GM21367 (cell line): ENCODE data around the gene CD72.
"Not testable (repeated sequence)": the region's sequence is repeated elsewhere in the genome, so short reads cannot be mapped to it uniquely, and the experiment has no call there.

Source experiments
- ATAC-seq: cut with Tn5 transposase; IDR thresholded peaks from one replicate; pipeline ENCODE4 v1.9.1; 2021; ENCODE audit not compliant: unreplicated experiment

Gene CD72

GRCh38 chr9:35616681-35617459 is 1.3 kb downstream of the CD72 start:
- no peak for ATAC-seq

DNA sequence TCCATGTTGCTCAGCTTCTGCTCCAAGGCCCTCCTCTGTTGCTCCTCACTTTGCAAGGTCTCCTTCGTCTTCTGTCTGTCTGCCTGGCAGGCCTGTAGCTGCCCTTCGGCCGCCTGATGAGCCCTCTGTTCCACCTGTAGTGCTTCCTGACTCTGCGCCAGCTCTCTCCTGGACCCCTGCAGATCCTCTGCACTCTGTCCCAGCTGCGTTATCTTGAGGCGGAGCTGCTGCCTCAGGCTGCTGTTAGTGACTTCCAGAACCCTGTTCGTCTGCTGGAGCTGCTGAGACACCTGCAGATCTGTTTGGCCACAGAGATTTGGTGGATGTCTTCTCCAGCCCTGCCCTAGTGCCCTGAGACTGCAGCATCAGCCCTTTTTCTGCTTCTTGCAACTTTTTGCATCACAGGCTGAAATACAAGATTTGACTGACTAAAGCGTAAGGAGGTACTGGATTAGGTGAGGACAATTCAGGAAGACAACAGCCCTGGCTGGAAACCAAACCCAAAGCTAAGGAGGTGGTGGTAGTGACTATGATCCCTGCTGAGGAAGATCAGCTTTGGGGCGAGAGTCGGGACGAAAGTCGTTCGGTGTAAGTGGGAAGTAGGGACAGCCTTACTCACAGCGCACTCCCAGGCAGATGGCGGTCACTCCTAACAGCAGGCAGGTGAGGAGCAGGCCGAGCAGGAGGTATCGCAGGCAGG is 2.1 kb downstream of the CD72 start:
- no peak for ATAC-seq

- ATAC-seq: no peak
Measured at GRCh38 chr9:35612843-35613242, 5.4 kb downstream of the CD72 start.

- ATAC-seq: not testable (repeated sequence)
Measured at GRCh38 chr9:35612066-35612465, 6.1 kb downstream of the CD72 start.

DNA sequence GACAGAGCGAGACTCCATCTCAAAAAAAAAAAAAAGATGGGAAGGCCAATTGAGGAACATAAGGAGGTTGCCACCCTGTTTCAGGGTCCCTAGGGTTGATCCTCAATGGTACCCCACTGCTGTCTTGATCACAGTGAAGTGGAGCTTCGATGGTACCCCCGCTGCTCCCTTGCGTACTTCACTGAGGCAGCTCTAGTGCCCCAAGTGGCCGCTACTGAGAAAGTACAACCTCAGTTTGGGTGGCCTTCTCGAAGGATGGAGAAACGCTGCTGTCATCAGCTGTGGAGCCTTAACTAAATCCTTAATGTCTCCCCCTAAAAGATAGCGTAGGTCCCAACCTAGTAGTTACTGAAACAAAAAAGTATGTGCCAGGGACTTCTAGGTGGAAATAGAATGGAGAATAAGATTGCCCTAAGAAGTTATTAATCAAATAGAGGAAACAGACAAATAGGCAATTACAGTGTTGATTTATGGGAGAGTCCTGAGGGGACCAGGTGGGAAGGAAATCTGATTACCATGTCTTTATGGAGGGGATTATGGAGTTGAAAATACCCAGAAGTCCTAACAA is 6.9 kb downstream of the CD72 start:
- ATAC-seq: no peak

DNA sequence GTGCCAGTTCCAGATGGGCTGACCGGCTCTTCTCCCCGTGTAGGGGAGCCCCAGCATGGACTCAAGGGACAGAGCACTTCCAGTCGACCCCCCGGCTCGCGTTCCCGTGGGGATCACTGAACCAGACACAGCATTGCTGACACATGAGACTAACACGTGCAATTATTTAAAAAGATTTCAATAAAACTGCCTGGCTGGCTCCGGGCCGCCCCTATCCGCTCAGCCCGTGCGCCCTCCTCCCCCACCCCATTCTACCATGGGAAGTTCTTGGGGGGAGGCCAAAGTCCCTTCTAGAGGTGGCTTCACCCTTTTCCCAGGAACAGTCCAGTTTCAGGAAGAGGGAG is 8.4 kb downstream of the CD72 start:
- no peak for ATAC-seq

GRCh38 chr9:35609001-35609819 is 9.0 kb downstream of the CD72 start:
- no peak for ATAC-seq

- ATAC-seq: no peak
Measured at GRCh38 chr9:35608221-35608620, 10.0 kb downstream of the CD72 start.

GRCh38 chr9:35606726-35607125 is 11.5 kb downstream of the CD72 start:
- no peak for ATAC-seq

- no peak for ATAC-seq
Measured at GRCh38 chr9:35606138-35606504, 12.1 kb downstream of the CD72 start.

- peak; percentile 14 for ATAC-seq
Measured at GRCh38 chr9:35605351-35606137, 12.7 kb downstream of the CD72 start.

DNA sequence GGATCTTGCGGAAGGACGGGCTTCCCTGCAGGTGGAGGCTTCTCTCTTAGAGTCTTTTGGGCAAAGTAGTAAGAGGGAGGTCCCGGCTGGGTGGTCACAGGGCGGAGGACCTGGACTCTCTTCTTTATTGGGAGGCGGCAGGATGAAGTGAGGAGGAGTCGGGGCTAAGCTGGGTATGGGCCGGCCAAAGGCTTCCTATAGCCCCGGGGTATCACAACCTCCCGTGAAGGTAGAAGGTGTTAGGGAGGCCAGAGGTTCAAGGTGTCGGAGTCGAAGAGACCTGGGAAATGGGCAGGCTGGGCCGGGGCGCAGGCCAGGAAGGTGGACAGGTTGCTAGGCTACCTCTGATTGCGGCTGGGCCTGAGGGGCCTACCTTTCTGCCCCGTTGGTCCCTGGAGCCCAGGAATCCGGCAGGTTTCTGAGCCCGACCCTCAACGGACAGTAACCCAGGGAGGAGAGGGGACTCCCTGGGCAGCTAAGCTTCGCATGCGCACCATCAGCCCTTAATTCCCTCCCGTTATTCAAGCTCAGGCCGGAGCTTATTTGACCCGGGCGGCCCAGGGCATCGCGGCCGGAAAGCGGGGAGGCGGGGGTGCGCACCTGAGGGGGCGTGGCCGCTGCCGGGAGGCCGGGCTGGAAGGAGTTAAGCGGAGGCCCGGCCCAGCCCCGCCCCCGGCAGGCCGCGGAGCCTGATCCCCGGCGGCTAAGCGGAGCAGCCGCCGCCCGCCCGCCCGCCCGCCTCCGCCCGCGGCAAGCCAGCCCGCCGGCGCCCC is 13.4 kb downstream of the CD72 start, which contains the start of gene TESK1:
Gene TESK1, plus strand, starts transcription at position 685 of the 773 bp plus-strand sequence. CDS start 358 bp downstream, outside the sequence.
- peak; percentile 33 for ATAC-seq

DNA sequence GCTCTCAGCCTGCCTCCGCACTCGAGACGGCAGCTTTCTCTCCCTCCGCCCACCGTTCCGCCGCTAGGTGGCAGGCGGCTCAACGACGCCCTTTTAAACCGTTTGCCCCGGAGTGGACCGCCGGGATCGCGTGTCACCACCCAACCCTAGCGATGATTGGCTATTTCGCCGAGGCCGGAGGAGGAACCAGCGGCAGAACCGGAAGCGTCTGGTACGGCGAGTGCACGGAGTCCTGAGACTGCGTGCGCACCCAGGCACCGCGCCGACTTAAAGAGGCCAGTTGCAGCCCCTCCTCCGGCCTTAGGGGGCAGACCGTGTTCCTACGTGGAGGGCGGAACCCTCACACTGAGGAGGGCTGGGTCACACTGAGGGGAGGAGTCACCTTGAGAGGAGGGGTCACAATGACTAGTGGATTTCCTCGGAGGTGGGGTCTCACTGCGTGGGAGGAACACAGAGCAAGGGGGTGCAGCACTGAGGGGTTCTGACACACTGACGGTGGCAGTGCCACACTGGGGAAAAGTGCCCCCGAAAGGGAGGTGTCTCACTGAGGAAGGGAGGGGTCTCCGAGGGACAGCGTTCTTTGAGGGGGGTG is 14.1 kb downstream of the CD72 start:
- ATAC-seq: peak; percentile 83

DNA sequence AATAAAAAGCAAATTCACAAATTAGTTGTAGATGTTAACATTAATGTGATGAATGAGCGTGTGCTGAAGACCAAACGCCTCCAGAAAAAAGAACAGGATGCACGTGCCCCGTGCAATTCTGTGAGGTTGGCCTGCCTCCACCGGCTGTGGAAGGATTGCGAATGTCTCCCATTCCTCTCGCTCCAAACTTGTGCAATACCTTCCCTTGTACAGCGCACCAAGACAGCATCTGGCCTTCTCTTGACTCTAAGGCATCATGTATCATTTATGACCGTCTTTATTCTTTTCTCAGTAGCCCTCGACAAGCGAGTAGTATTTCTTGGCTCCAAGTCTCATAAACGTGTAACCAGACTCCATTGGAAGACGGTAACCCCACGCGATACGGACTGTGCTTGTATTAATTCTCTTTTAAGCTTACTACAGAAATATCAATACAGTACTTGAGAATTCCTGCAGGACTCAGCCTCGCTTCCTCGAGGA is 14.7 kb downstream of the CD72 start:
- ATAC-seq: no peak

- ATAC-seq: no peak
Measured at GRCh38 chr9:35599763-35600604, 18.2 kb downstream of the CD72 start.

- ATAC-seq: no peak
Measured at GRCh38 chr9:35598866-35599590, 19.2 kb downstream of the CD72 start.

DNA sequence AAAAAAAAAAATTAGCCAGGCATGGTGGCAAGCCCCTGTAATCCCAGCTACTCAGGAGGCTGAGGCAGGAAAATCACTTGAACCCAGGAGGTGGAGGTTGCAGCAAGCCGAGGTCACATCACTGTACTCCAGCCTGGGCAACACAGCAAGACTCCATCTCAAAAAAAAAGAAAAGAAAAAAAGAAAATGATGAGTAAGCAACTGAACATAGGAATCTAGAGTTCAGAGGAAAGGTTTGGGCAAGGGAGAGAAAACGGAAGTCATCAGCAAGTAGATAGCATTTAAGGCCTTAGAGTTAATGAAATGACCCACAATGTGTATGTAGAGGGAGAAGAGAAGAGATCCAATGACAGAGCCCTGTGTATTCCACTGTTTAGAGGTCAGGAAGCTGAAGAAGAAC is 21.3 kb downstream of the CD72 start:
- ATAC-seq: not testable (repeated sequence)

GRCh38 chr9:35594471-35594870 is 23.7 kb downstream of the CD72 start:
- no peak for ATAC-seq
